GM12878 (cell line): ENCODE results near the gene POMP. TPM values are rescaled to one million over a fixed set of nuclear protein-coding genes. Genes with fewer than 3 reads are reported as not detected.

Source experiments
- ATAC-seq: fragments of 200-7000 bp; cut with Tn5 transposase; 3 replicates; pipeline ENCODE4 v1.9.1; 2020; ENCODE audit warnings: mild to moderate bottlenecking, moderate library complexity
- BruUV-seq: library from RNA; stranded (reverse); fragments of 400-500 nt; replicated peaks from 2 replicates; lab custom pipeline; 2021; lab: Mats Ljungman, UMichigan
- CTCF ChIA-PET: fragments of 300-600 bp; sonication (Branson Sonifier 250); formaldehyde crosslinking; extraction: SDS; loops from one replicate; lab custom pipeline; 2021; ENCODE audit warnings: inconsistent platforms; lab: Yijun Ruan, JAX
- POLR2A ChIA-PET: fragments of 350-600 bp; formaldehyde crosslinking; extraction: SDS; loops from one replicate; lab custom pipeline; 2021; ENCODE audit warnings: inconsistent platforms; lab: Charles Lee
- RAD21 ChIA-PET: fragments of 300-600 bp; sonication (Branson Sonifier 250); formaldehyde crosslinking; loops from one replicate; lab custom pipeline; 2023; ENCODE audit warnings: antibody characterized with exemption; ENCODE audit not compliant: unreplicated experiment; lab: Charles Lee
- SMC1A ChIA-PET: fragments of 300-600 bp; sonication (Branson Sonifier 250); formaldehyde crosslinking; loops from one replicate; lab custom pipeline; 2023; ENCODE audit not compliant: unreplicated experiment, uncharacterized antibody; lab: Charles Lee
- DNase-seq: peaks from one replicate; pipeline ENCODE4 v3.0.0-alpha.2; 2011; ENCODE audit warnings: low read depth, low spot score
- FAIRE-seq: peaks from 3 replicates; lab custom pipeline; 2011; peaks lifted over from hg19 to GRCh38; lab: Jason Lieb, UNC
- H2AFZ ChIP-seq: 2 replicates; pipeline ENCODE4 v1.6.0; 2011; ENCODE audit warnings: low read depth, low read length, control low read depth; ENCODE audit not compliant: control insufficient read depth
- H3K27ac ChIP-seq: 2 replicates; pipeline ENCODE4 v1.5.1; 2011; ENCODE audit warnings: control low read depth; ENCODE audit not compliant: control insufficient read depth, insufficient read depth
- H3K27me3 ChIP-seq, 2 experiments: replicated peaks in 1 of 2; 2 replicates each; pipeline versions ENCODE4 v1.6.0 to v1.6.1; 2011; ENCODE audit warnings: low read length in 1 of 2; ENCODE audit not compliant: control insufficient read depth in 2 of 2, insufficient read depth in 2 of 2
- H3K36me3 ChIP-seq, 2 experiments: 2 replicates each; pipeline ENCODE4 v1.5.1; 2011; ENCODE audit warnings: low read length in 1 of 2; ENCODE audit not compliant: control insufficient read depth in 2 of 2, insufficient read depth in 2 of 2
- H3K4me1 ChIP-seq: 2 replicates; pipeline ENCODE4 v1.6.1; 2011; ENCODE audit warnings: mild to moderate bottlenecking, low read length, moderate library complexity, mixed read lengths; ENCODE audit not compliant: control insufficient read depth, insufficient read depth
- H3K4me2 ChIP-seq: 2 replicates; pipeline ENCODE4 v1.6.0; 2011; ENCODE audit warnings: control low read depth; ENCODE audit not compliant: control insufficient read depth, insufficient read depth
- H3K4me3 ChIP-seq: fragments of 200-600 bp; sonication (generic); 2 replicates; pipeline ENCODE4 v1.5.1; 2016
- H3K79me2 ChIP-seq: 2 replicates; pipeline ENCODE4 v1.6.0; 2011; ENCODE audit warnings: low read length; ENCODE audit not compliant: control insufficient read depth, insufficient read depth
- H3K9ac ChIP-seq: 2 replicates; pipeline ENCODE4 v1.8.0; 2011; ENCODE audit warnings: low read length, control low read depth, mixed read lengths; ENCODE audit not compliant: control insufficient read depth, insufficient read depth
- H3K9me3 ChIP-seq: replicated peaks from 3 replicates; pipeline ENCODE4 v1.5.1; 2011; ENCODE audit warnings: mild to moderate bottlenecking, low read length; ENCODE audit not compliant: control insufficient read depth, insufficient read depth
- H4K20me1 ChIP-seq: 2 replicates; pipeline ENCODE4 v1.6.0; 2011; ENCODE audit not compliant: control insufficient read depth, insufficient read depth
- BCL11A ChIP-seq: IDR thresholded peaks from 2 replicates; pipeline ENCODE4 v1.6.1; 2011; ENCODE audit warnings: low read depth, low read length
- PAX8 ChIP-seq: fragments of 450-650 bp; IDR thresholded peaks from 2 replicates; pipeline ENCODE4 v1.6.1; 2017; ENCODE audit warnings: mild to moderate bottlenecking, moderate library complexity
- PBX3 ChIP-seq: IDR thresholded peaks from 2 replicates; pipeline ENCODE4 v1.6.1; 2011; ENCODE audit warnings: mild to moderate bottlenecking, low read depth, low read length, moderate library complexity; ENCODE audit not compliant: insufficient replicate concordance
- POU2F2 ChIP-seq: IDR thresholded peaks from 3 replicates; pipeline ENCODE4 v1.6.1; 2011; ENCODE audit warnings: low read depth, mild to moderate bottlenecking, low read length, borderline replicate concordance
- PRDM15 ChIP-seq: fragments of 450-650 bp; formaldehyde crosslinking; IDR thresholded peaks from 2 replicates; pipeline ENCODE4 v1.4.0; 2020; ENCODE audit warnings: mild to moderate bottlenecking, moderate library complexity
- RFX5 ChIP-seq: IDR thresholded peaks from 2 replicates; pipeline ENCODE4 v1.6.1; 2011; ENCODE audit warnings: low read depth, low read length, improper control_type of control experiment
- SIX5 ChIP-seq: IDR thresholded peaks from 2 replicates; pipeline ENCODE4 v1.6.1; 2011; ENCODE audit warnings: mild to moderate bottlenecking, low read depth, low read length, moderate library complexity; ENCODE audit not compliant: severe bottlenecking
- SUZ12 ChIP-seq: fragments of 200-600 bp; sonication (generic); IDR thresholded peaks from one replicate; pipeline ENCODE4 v1.6.1; 2018; ENCODE audit warnings: antibody characterized with exemption, mild to moderate bottlenecking; ENCODE audit not compliant: unreplicated experiment
- ZSCAN29 ChIP-seq: fragments of 450-650 bp; IDR thresholded peaks from 2 replicates; pipeline ENCODE4 v1.6.1; 2017; ENCODE audit warnings: mild to moderate bottlenecking, moderate library complexity
- WGBS: methylation state at CpG from one replicate; pipeline ENCODE4 v1.1.6; 2016; ENCODE audit warnings: low lambda C conversion rate; ENCODE audit not compliant: insufficient replicate concordance, insufficient coverage; ENCODE audit errors: missing lambda C conversion rate; 5-methylcytosine and 5-hydroxymethylcytosine counted together
- in situ Hi-C: fragments of 300-500 bp; cut with MboI; formaldehyde crosslinking; loops from 9 replicates; pipeline ENCODE4 v1.14.3; 2018; ENCODE audit warnings: mixed read lengths
- intact Hi-C: fragments of 100-400 bp; cut with micrococcal nuclease; formaldehyde crosslinking; loops from one replicate; pipeline ENCODE4 v1.14.2; 2022; ENCODE audit not compliant: unreplicated experiment
- polyA plus RNA-seq, 11 experiments: library from polyadenylated mRNA; depleted of rRNA in 4 of 11; unstranded in 6 of 11; stranded (reverse) in 5 of 11; fragments of >200 nt; fragmentation: Nextera tagmentation in 4 of 11; fragmentation: Illumina TruSeq in 1 of 11; extraction: Ambion mirVana in 4 of 11; extraction: Trizol in 1 of 11; gene quantifications; 1 replicate in 1 of 11; 2 replicates in 10 of 11; pipeline versions ENCODE4 v1.2.1 to v1.2.3, GENCODE V29; 2011 to 2016; ENCODE audit warnings: inconsistent platforms in 2 of 11, missing spikeins in 2 of 11, low read depth in 1 of 11
- total RNA-seq, 4 experiments: library from RNA; depleted of rRNA in 3 of 4; stranded (reverse); fragments of >200 nt in 3 of 4; fragmentation: Illumina TruSeq in 1 of 4; extraction: Trizol in 1 of 4; gene quantifications; 2 replicates each; pipeline versions ENCODE4 v1.2.1 to v1.2.3, GENCODE V29; 2013 to 2021

Gene POMP
- total and polyA plus RNA-seq, 10 of the 15 experiments (the other 5 are each of a cell fraction or from before 2014, with no cell fraction given), result 90.4 to 668 (median 144) TPM

- Histone ChIP-seq H3K4me2 (no peak overlapping the region), H2AFZ (no peak overlapping the region), H3K4me3 (no peak overlapping the region), H3K27ac (no peak overlapping the region), H3K79me2 (no peaks in the 10 kb centered on the region), H3K27me3 (no peaks in the 10 kb centered on the region; a peak in 1 of 4 replicates), H3K9ac (no peak overlapping the region), H3K4me1 (no peaks in the 10 kb centered on the region), H3K36me3 (no peaks in the 10 kb centered on the region), H4K20me1 (no peaks in the 10 kb centered on the region), H3K9me3 (no peaks in the 10 kb centered on the region)
- RAD21 ChIA-PET, result interaction anchor here (0.8 kb wide), 1 partner anchor 44 kb away, joined by 4 read pairs; no protein-coding TSS in a partner anchor
- no peak for TF ChIP-seq ZSCAN29
- no peak for TF ChIP-seq POU2F2
- TF ChIP-seq BCL11A, result no peak
- TF ChIP-seq SIX5, result no peak
- TF ChIP-seq PAX8, result no peak
- no peak for TF ChIP-seq PRDM15 (CRISPR knock-in tag)
- TF ChIP-seq RFX5, result no peak
- TF ChIP-seq SUZ12, result no peak
- no peak for TF ChIP-seq PBX3
- in situ Hi-C loops (no loop called here), intact Hi-C loops (no loop called here)
- SMC1A ChIA-PET, result interaction anchor here (0.6 to 1.1 kb wide), 3 partner anchors 19 to 163 kb away, joined by 3 to 4 read pairs (median 3); no protein-coding TSS in a partner anchor
- FAIRE-seq (no peak), DNase-seq (no peak), ATAC-seq (no peak)
- 25% methylated on average over 5 of the region's 5 CpGs for WGBS
- CTCF ChIA-PET, result interaction anchor here (1.0 to 2.2 kb wide), 2 partner anchors 8 to 10 kb away, joined by 4 read pairs; no protein-coding TSS in a partner anchor
- no TSS peak for BruUV-seq
- POLR2A ChIA-PET, result no interaction called here
These were observed 32.7 kb upstream of the POMP start for GRCh38 chr13:28626266-28626665.
